ENCODE data around the gene CACNG6.

The CACNG6 gene

GRCh38 chr19:53983457-53984289 is 7.8 kb upstream of the CACNG6 start:
- TF ChIP-seq EZH2 (IDR thresholded peaks at IDR 0.05; ENCODE audit: borderline replicate concordance, low read length) (no peak), CTCF (IDR thresholded peaks at IDR 0.05; ENCODE audit: low read length) (no peak)
- H3K27ac ChIP-seq (ENCODE audit: low read depth, low read length, poor library complexity, severe bottlenecking): no peak overlapping the region
- H3K36me3 ChIP-seq (ENCODE audit: insufficient read depth, low read length): no peaks in the 10 kb centered on the region
- H3K9ac ChIP-seq (ENCODE audit: low read length): no peak overlapping the region
- no peak overlapping the region for H3K4me2 ChIP-seq (ENCODE audit: low read length)
- no peaks in the 10 kb centered on the region for H3K79me2 ChIP-seq (ENCODE audit: insufficient read depth, low read length)
- no peaks in the 10 kb centered on the region for H3K4me1 ChIP-seq (ENCODE audit: insufficient read depth, low read length, severe bottlenecking)
- no peak overlapping the region for H2AFZ ChIP-seq (ENCODE audit: low read length)
- H3K9me2 ChIP-seq (ENCODE audit: low read depth, low read length): no peaks in the 10 kb centered on the region
- no peaks in the 10 kb centered on the region for H3K9me3 ChIP-seq (ENCODE audit: low read length)
- H3K4me3 ChIP-seq (ENCODE audit: low read depth, low read length, poor library complexity, severe bottlenecking): no peak overlapping the region
- H4K20me1 ChIP-seq (ENCODE audit: insufficient read depth, low read length): no peaks in the 10 kb centered on the region
- H3F3A ChIP-seq (ENCODE audit: insufficient read depth, low read length): no peaks in the 10 kb centered on the region
- no peaks in the 10 kb centered on the region for H3K27me3 ChIP-seq (ENCODE audit: insufficient read depth, low read length)

GRCh38 chr19:53985863-53986262 is 5.6 kb upstream of the CACNG6 start:
- no peak overlapping the region for H3K27ac ChIP-seq (ENCODE audit: low read depth, low read length, poor library complexity, severe bottlenecking)
- no peaks in the 10 kb centered on the region for H3K4me1 ChIP-seq (ENCODE audit: insufficient read depth, low read length, severe bottlenecking)
- H3K27me3 ChIP-seq (ENCODE audit: insufficient read depth, low read length): no peaks in the 10 kb centered on the region
- TF ChIP-seq CTCF (IDR thresholded peaks at IDR 0.05; ENCODE audit: low read length) (no peak), EZH2 (IDR thresholded peaks at IDR 0.05; ENCODE audit: borderline replicate concordance, low read length) (no peak)
- no peaks in the 10 kb centered on the region for H4K20me1 ChIP-seq (ENCODE audit: insufficient read depth, low read length)
- H3K4me2 ChIP-seq (ENCODE audit: low read length): no peak overlapping the region
- H2AFZ ChIP-seq (ENCODE audit: low read length): no peak overlapping the region
- H3K9me2 ChIP-seq (ENCODE audit: low read depth, low read length): no peaks in the 10 kb centered on the region
- no peaks in the 10 kb centered on the region for H3F3A ChIP-seq (ENCODE audit: insufficient read depth, low read length)
- no peak overlapping the region for H3K4me3 ChIP-seq (ENCODE audit: low read depth, low read length, poor library complexity, severe bottlenecking)
- no peak overlapping the region for H3K9ac ChIP-seq (ENCODE audit: low read length)
- no peaks in the 10 kb centered on the region for H3K36me3 ChIP-seq (ENCODE audit: insufficient read depth, low read length)
- no peaks in the 10 kb centered on the region for H3K79me2 ChIP-seq (ENCODE audit: insufficient read depth, low read length)
- no peaks in the 10 kb centered on the region for H3K9me3 ChIP-seq (ENCODE audit: low read length)

GRCh38 chr19:53988981-53989380 is 2.5 kb upstream of the CACNG6 start:
- no peak overlapping the region for H3K4me2 ChIP-seq (ENCODE audit: low read length)
- no peak for TF ChIP-seq CTCF (IDR thresholded peaks at IDR 0.05; ENCODE audit: low read length)
- TF ChIP-seq EZH2 (IDR thresholded peaks at IDR 0.05; ENCODE audit: borderline replicate concordance, low read length): no peak

More at GRCh38 chr19:53988981-53989380, 2.5 kb upstream of the CACNG6 start:
- H3F3A ChIP-seq (ENCODE audit: insufficient read depth, low read length): no peaks in the 10 kb centered on the region
- no peaks in the 10 kb centered on the region for H3K27me3 ChIP-seq (ENCODE audit: insufficient read depth, low read length)
- H3K79me2 ChIP-seq (ENCODE audit: insufficient read depth, low read length): no peaks in the 10 kb centered on the region
- H2AFZ ChIP-seq (ENCODE audit: low read length): no peak overlapping the region
- H3K36me3 ChIP-seq (ENCODE audit: insufficient read depth, low read length): no peaks in the 10 kb centered on the region
- no peak overlapping the region for H3K4me3 ChIP-seq (ENCODE audit: low read depth, low read length, poor library complexity, severe bottlenecking)
- H3K9ac ChIP-seq (ENCODE audit: low read length): no peak overlapping the region
- H3K4me1 ChIP-seq (ENCODE audit: insufficient read depth, low read length, severe bottlenecking): no peaks in the 10 kb centered on the region
- H3K9me2 ChIP-seq (ENCODE audit: low read depth, low read length): no peaks in the 10 kb centered on the region
- no peaks in the 10 kb centered on the region for H3K9me3 ChIP-seq (ENCODE audit: low read length)
- H4K20me1 ChIP-seq (ENCODE audit: insufficient read depth, low read length): no peaks in the 10 kb centered on the region
- H3K27ac ChIP-seq (ENCODE audit: low read depth, low read length, poor library complexity, severe bottlenecking): no peak overlapping the region

Data from OCI-LY1 (cell line).